ENCODE data around the gene PDE4D. TPM values are rescaled to one million over a fixed set of nuclear protein-coding genes. Genes with fewer than 3 reads are reported as not detected.
A peak's percentile ranks its signal among the peaks of the same experiment; 100 is the strongest.

PDE4D gene
- total RNA-seq, 5 donors from 2014 or later (not counting 1 experiment from before 2014, with no cell fraction given), result 45.1 to 136 (median 64.9) TPM

- ATAC-seq (replicated peaks in 1 of 4) (no peak), DNase-seq (no peak)
- no peaks in the 10 kb centered on the region for H3K36me3 Mint-ChIP-seq
- H3K4me1 Mint-ChIP-seq, result no peaks in the 10 kb centered on the region
- no CpG with 5 or more reads among the region's 3 CpGs for WGBS (ENCODE audit: insufficient coverage)
- no peaks in the 10 kb centered on the region for H3K27me3 Mint-ChIP-seq
- Histone ChIP-seq H3K27me3 (replicated peaks in 1 of 2; ENCODE audit: control insufficient read depth in 2 of 2, extremely low read depth in 1 of 2, insufficient read depth in 2 of 2, low read length in 1 of 2) (no peaks in the 10 kb centered on the region), H3K4me3 (ENCODE audit: control insufficient read depth in 1 of 2, extremely low read depth in 1 of 2, low read length in 1 of 2) (no peak overlapping the region), H3K9me3 (no peaks in the 10 kb centered on the region), H3K4me1 (ENCODE audit: control insufficient read depth in 1 of 2, extremely low read depth in 1 of 2, insufficient read depth in 2 of 2, low read length in 2 of 2) (no peaks in the 10 kb centered on the region), H3K36me3 (ENCODE audit: control insufficient read depth in 2 of 2, extremely low read depth in 1 of 2, insufficient read depth in 1 of 2, low read length in 1 of 2) (no peaks in the 10 kb centered on the region), H3K27ac (ENCODE audit: low read length) (no peak overlapping the region)
- no peak overlapping the region for H3K27ac Mint-ChIP-seq
- CTCF ChIA-PET, result no interaction called here
- no peak overlapping the region for H3K4me3 Mint-ChIP-seq
- H3K9me3 Mint-ChIP-seq, result no peaks in the 10 kb centered on the region
- POLR2A ChIA-PET, result no interaction called here
Observed at GRCh38 chr5:59517926-59518585, 375.5 kb downstream of the PDE4D start.

- POLR2A ChIA-PET, result no interaction called here
- no peak for ATAC-seq (replicated peaks in 1 of 4)
- Histone ChIP-seq H3K4me1 (ENCODE audit: control insufficient read depth in 1 of 2, extremely low read depth in 1 of 2, insufficient read depth in 2 of 2, low read length in 2 of 2) (no peaks in the 10 kb centered on the region), H3K4me3 (ENCODE audit: control insufficient read depth in 1 of 2, extremely low read depth in 1 of 2, low read length in 1 of 2) (no peak overlapping the region), H3K27me3 (replicated peaks in 1 of 2; ENCODE audit: control insufficient read depth in 2 of 2, extremely low read depth in 1 of 2, insufficient read depth in 2 of 2, low read length in 1 of 2) (no peaks in the 10 kb centered on the region), H3K36me3 (ENCODE audit: control insufficient read depth in 2 of 2, extremely low read depth in 1 of 2, insufficient read depth in 1 of 2, low read length in 1 of 2) (no peaks in the 10 kb centered on the region), H3K27ac (ENCODE audit: low read length) (no peak overlapping the region), H3K9me3 (no peaks in the 10 kb centered on the region)
- no peaks in the 10 kb centered on the region for H3K36me3 Mint-ChIP-seq
- CTCF ChIA-PET, result interaction anchor here (0.6 to 0.7 kb wide), 2 partner anchors 74 to 624 kb away, joined by 3 to 5 read pairs; no protein-coding TSS in a partner anchor
- no peak overlapping the region for H3K27ac Mint-ChIP-seq
- no peaks in the 10 kb centered on the region for H3K27me3 Mint-ChIP-seq
- H3K4me3 Mint-ChIP-seq, result no peak overlapping the region
- no peaks in the 10 kb centered on the region for H3K4me1 Mint-ChIP-seq
- H3K9me3 Mint-ChIP-seq, result no peaks in the 10 kb centered on the region
- no peak for DNase-seq
- WGBS (ENCODE audit: insufficient coverage), result no CpG with 5 or more reads among the region's 3 CpGs
Observed at GRCh38 chr5:59516161-59516560, 377.4 kb downstream of the PDE4D start.

GRCh38 chr5:59506285-59506877 lies 387.1 kb downstream of the PDE4D start:
- Mint-ChIP-seq H3K4me3 (no peak overlapping the region), H3K4me1 (no peaks in the 10 kb centered on the region), H3K9me3 (no peaks in the 10 kb centered on the region), H3K36me3 (no peaks in the 10 kb centered on the region), H3K27me3 (no peaks in the 10 kb centered on the region), H3K27ac (no peak overlapping the region)
- Histone ChIP-seq H3K27ac (ENCODE audit: low read length) (no peak overlapping the region), H3K9me3 (no peaks in the 10 kb centered on the region), H3K4me1 (ENCODE audit: control insufficient read depth in 1 of 2, extremely low read depth in 1 of 2, insufficient read depth in 2 of 2, low read length in 2 of 2) (no peaks in the 10 kb centered on the region), H3K36me3 (ENCODE audit: control insufficient read depth in 2 of 2, extremely low read depth in 1 of 2, insufficient read depth in 1 of 2, low read length in 1 of 2) (no peaks in the 10 kb centered on the region), H3K4me3 (ENCODE audit: control insufficient read depth in 1 of 2, extremely low read depth in 1 of 2, low read length in 1 of 2) (no peak overlapping the region), H3K27me3 (replicated peaks in 1 of 2; ENCODE audit: control insufficient read depth in 2 of 2, extremely low read depth in 1 of 2, insufficient read depth in 2 of 2, low read length in 1 of 2) (no peaks in the 10 kb centered on the region)
- DNase-seq (peak in 1 of 35 experiments; percentile 18), ATAC-seq (replicated peaks in 1 of 4) (no peak)
- no CpG with 5 or more reads among the region's 1 CpG for WGBS (ENCODE audit: insufficient coverage)
- CTCF ChIA-PET, result interaction anchor here (0.6 to 0.7 kb wide), 3 partner anchors 172 to 294 kb away, joined by 3 to 6 read pairs (median 4); no protein-coding TSS in a partner anchor
- POLR2A ChIA-PET, result no interaction called here

- no peaks in the 10 kb centered on the region for H3K27me3 Mint-ChIP-seq
- DNase-seq, result no peak
- Histone ChIP-seq H3K27me3 (replicated peaks in 1 of 2; ENCODE audit: control insufficient read depth in 2 of 2, extremely low read depth in 1 of 2, insufficient read depth in 2 of 2, low read length in 1 of 2) (no peaks in the 10 kb centered on the region), H3K9me3 (no peaks in the 10 kb centered on the region), H3K4me3 (ENCODE audit: control insufficient read depth in 1 of 2, extremely low read depth in 1 of 2, low read length in 1 of 2) (no peak overlapping the region), H3K36me3 (ENCODE audit: control insufficient read depth in 2 of 2, extremely low read depth in 1 of 2, insufficient read depth in 1 of 2, low read length in 1 of 2) (no peaks in the 10 kb centered on the region), H3K4me1 (ENCODE audit: control insufficient read depth in 1 of 2, extremely low read depth in 1 of 2, insufficient read depth in 2 of 2, low read length in 2 of 2) (no peaks in the 10 kb centered on the region), H3K27ac (ENCODE audit: low read length) (no peak overlapping the region)
- no peak overlapping the region for H3K4me3 Mint-ChIP-seq
- H3K27ac Mint-ChIP-seq, result no peak overlapping the region
- ATAC-seq (replicated peaks in 1 of 4), result no peak
- H3K36me3 Mint-ChIP-seq, result no peaks in the 10 kb centered on the region
- H3K4me1 Mint-ChIP-seq, result no peaks in the 10 kb centered on the region
- POLR2A ChIA-PET, result no interaction called here
- no peaks in the 10 kb centered on the region for H3K9me3 Mint-ChIP-seq
- CTCF ChIA-PET, result no interaction called here
Observed at GRCh38 chr5:59504043-59504442, 389.5 kb downstream of the PDE4D start.

GRCh38 chr5:59503220-59503619 lies 390.3 kb downstream of the PDE4D start:
- Histone ChIP-seq H3K4me3 (ENCODE audit: control insufficient read depth in 1 of 2, extremely low read depth in 1 of 2, low read length in 1 of 2) (no peak overlapping the region), H3K27me3 (replicated peaks in 1 of 2; ENCODE audit: control insufficient read depth in 2 of 2, extremely low read depth in 1 of 2, insufficient read depth in 2 of 2, low read length in 1 of 2) (no peaks in the 10 kb centered on the region), H3K9me3 (no peaks in the 10 kb centered on the region), H3K36me3 (ENCODE audit: control insufficient read depth in 2 of 2, extremely low read depth in 1 of 2, insufficient read depth in 1 of 2, low read length in 1 of 2) (no peaks in the 10 kb centered on the region), H3K4me1 (ENCODE audit: control insufficient read depth in 1 of 2, extremely low read depth in 1 of 2, insufficient read depth in 2 of 2, low read length in 2 of 2) (no peaks in the 10 kb centered on the region), H3K27ac (ENCODE audit: low read length) (no peak overlapping the region)
- ChIA-PET CTCF (no interaction called here), POLR2A (interaction anchor here in 1 of 2 donors (0.6 kb wide), 1 partner anchor 15 kb away, joined by 13 read pairs; no protein-coding TSS in a partner anchor)
- DNase-seq, result no peak
- H3K27me3 Mint-ChIP-seq, result no peaks in the 10 kb centered on the region
- no peaks in the 10 kb centered on the region for H3K9me3 Mint-ChIP-seq
- no CpG with 5 or more reads among the region's 1 CpG for WGBS (ENCODE audit: insufficient coverage)
- no peak overlapping the region for H3K27ac Mint-ChIP-seq
- no peak overlapping the region for H3K4me3 Mint-ChIP-seq
- ATAC-seq (replicated peaks in 1 of 4), result no peak
- no peaks in the 10 kb centered on the region for H3K36me3 Mint-ChIP-seq
- no peaks in the 10 kb centered on the region for H3K4me1 Mint-ChIP-seq

GRCh38 chr5:59501316-59501715 lies 392.2 kb downstream of the PDE4D start:
- Histone ChIP-seq H3K27me3 (replicated peaks in 1 of 2; ENCODE audit: control insufficient read depth in 2 of 2, extremely low read depth in 1 of 2, insufficient read depth in 2 of 2, low read length in 1 of 2) (peaks cover 0 to 2% of the 10 kb centered on the region in 2 experiments), H3K36me3 (ENCODE audit: control insufficient read depth in 2 of 2, extremely low read depth in 1 of 2, insufficient read depth in 1 of 2, low read length in 1 of 2) (no peaks in the 10 kb centered on the region), H3K4me3 (ENCODE audit: control insufficient read depth in 1 of 2, extremely low read depth in 1 of 2, low read length in 1 of 2) (no peak overlapping the region), H3K9me3 (no peaks in the 10 kb centered on the region), H3K4me1 (ENCODE audit: control insufficient read depth in 1 of 2, extremely low read depth in 1 of 2, insufficient read depth in 2 of 2, low read length in 2 of 2) (no peaks in the 10 kb centered on the region), H3K27ac (ENCODE audit: low read length) (no peak overlapping the region)
- Mint-ChIP-seq H3K27ac (no peak overlapping the region), H3K27me3 (peaks cover 4 to 11% of the 10 kb centered on the region in 2 donors), H3K36me3 (no peaks in the 10 kb centered on the region), H3K9me3 (no peaks in the 10 kb centered on the region), H3K4me3 (no peak overlapping the region), H3K4me1 (no peaks in the 10 kb centered on the region)
- CTCF ChIA-PET, result no interaction called here
- no CpG with 5 or more reads among the region's 1 CpG for WGBS (ENCODE audit: insufficient coverage)
- DNase-seq, result no peak
- POLR2A ChIA-PET, result interaction anchor here in 1 of 2 donors (0.6 kb wide), 1 partner anchor 101 kb away, joined by 3 read pairs; no protein-coding TSS in a partner anchor
- ATAC-seq (replicated peaks in 1 of 4), result no peak
